H1 (cell line): Measurements from ENCODE around the gene IFT81.

Experiments used
- BACH1 ChIP-seq: IDR thresholded peaks from 2 replicates; pipeline ENCODE4 v1.6.1; 2012; ENCODE audit warnings: low read length, improper control_type of control experiment
- CBX8 ChIP-seq: fragments of 300-800, 300-1000 bp; sonication (generic); IDR thresholded peaks from 2 replicates; pipeline ENCODE4 v1.7.1; 2016; ENCODE audit warnings: low read depth, low read length, borderline replicate concordance
- CEBPB ChIP-seq: IDR thresholded peaks from 2 replicates; pipeline ENCODE4 v1.6.1; 2012; ENCODE audit warnings: low read depth, low read length
- EZH2 ChIP-seq: fragments of 200-600 bp; sonication (generic); IDR thresholded peaks from 2 replicates; pipeline ENCODE4 v1.7.1; 2012; ENCODE audit warnings: low read depth, mild to moderate bottlenecking, moderate library complexity, low read length, inconsistent platforms; ENCODE audit not compliant: severe bottlenecking
- POLR2A ChIP-seq, 2 experiments: IDR thresholded peaks; 1 replicate in 1 of 2; 2 replicates in 1 of 2; pipeline ENCODE4 v1.6.1; 2011; ENCODE audit warnings: low read depth in 2 of 2, low read length in 2 of 2, mild to moderate bottlenecking in 2 of 2; ENCODE audit errors: control extremely low read depth in 1 of 2
- POLR2AphosphoS5 ChIP-seq: IDR thresholded peaks from 2 replicates; pipeline ENCODE4 v1.6.1; 2011; ENCODE audit warnings: low read depth, low read length
- RAD21 ChIP-seq, 2 experiments: IDR thresholded peaks in 1 of 2; conservative IDR thresholded peaks in 1 of 2; 2 replicates each; pipeline ENCODE4 v1.6.1; 2011; ENCODE audit warnings: low read depth in 2 of 2, low read length in 2 of 2, improper control_type of control experiment in 1 of 2, inconsistent platforms in 1 of 2, mild to moderate bottlenecking in 1 of 2, moderate library complexity in 1 of 2
- RFX5 ChIP-seq: IDR thresholded peaks from 2 replicates; pipeline ENCODE4 v1.6.1; 2011; ENCODE audit warnings: low read depth, low read length, improper control_type of control experiment, borderline replicate concordance
- SAP30 ChIP-seq: fragments of 300-600 bp; sonication (generic); IDR thresholded peaks from 2 replicates; pipeline ENCODE4 v1.7.1; 2012; ENCODE audit warnings: low read length, moderate library complexity, mild to moderate bottlenecking, inconsistent platforms; ENCODE audit not compliant: insufficient read depth, insufficient replicate concordance
- TBP ChIP-seq: IDR thresholded peaks from 2 replicates; pipeline ENCODE4 v1.6.1; 2011; ENCODE audit warnings: low read depth, low read length, improper control_type of control experiment
- YY1 ChIP-seq: IDR thresholded peaks from 2 replicates; pipeline ENCODE4 v1.6.1; 2011; ENCODE audit warnings: low read depth, mild to moderate bottlenecking, low read length
- TF ChIP-seq, protein P1 (sequence below), 3 experiments: IDR thresholded peaks; 1 replicate in 2 of 3; 2 replicates in 1 of 3; pipeline versions ENCODE4 v1.5.1 to v1.6.1; 2011; ENCODE audit warnings: low read length in 3 of 3, mild to moderate bottlenecking in 3 of 3, inconsistent platforms in 2 of 3, low read depth in 1 of 3, moderate library complexity in 1 of 3; ENCODE audit not compliant: insufficient read depth in 1 of 3; ENCODE audit errors: control extremely low read depth in 1 of 3

DNA sequence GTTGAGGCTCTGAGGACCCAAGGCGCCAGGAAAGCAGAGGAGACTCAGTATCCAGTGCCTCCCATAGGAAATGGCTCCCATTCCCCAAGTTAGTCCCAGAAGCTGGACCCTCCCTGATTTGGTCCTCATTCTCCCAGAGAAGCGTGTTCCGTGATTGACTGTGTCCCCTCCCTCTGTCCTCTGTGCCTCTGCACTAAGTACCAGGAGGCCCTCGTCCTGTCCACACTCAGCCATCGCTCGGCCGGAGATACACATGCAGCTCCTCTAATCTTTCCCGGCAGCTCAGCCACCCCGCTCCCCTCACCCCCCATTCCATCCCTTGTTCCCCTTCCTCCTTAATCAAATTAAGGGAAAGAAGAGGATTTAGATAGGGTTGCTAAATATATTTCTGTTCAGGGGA, 128.6 kb downstream of the IFT81 start:
- TF ChIP-seq, protein P1, sequence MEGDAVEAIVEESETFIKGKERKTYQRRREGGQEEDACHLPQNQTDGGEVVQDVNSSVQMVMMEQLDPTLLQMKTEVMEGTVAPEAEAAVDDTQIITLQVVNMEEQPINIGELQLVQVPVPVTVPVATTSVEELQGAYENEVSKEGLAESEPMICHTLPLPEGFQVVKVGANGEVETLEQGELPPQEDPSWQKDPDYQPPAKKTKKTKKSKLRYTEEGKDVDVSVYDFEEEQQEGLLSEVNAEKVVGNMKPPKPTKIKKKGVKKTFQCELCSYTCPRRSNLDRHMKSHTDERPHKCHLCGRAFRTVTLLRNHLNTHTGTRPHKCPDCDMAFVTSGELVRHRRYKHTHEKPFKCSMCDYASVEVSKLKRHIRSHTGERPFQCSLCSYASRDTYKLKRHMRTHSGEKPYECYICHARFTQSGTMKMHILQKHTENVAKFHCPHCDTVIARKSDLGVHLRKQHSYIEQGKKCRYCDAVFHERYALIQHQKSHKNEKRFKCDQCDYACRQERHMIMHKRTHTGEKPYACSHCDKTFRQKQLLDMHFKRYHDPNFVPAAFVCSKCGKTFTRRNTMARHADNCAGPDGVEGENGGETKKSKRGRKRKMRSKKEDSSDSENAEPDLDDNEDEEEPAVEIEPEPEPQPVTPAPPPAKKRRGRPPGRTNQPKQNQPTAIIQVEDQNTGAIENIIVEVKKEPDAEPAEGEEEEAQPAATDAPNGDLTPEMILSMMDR (IDR thresholded peaks at IDR 0.05; ENCODE audit: control extremely low read depth in 1 of 3, insufficient read depth in 1 of 3, low read depth in 1 of 3, low read length in 3 of 3): no peak
- TF ChIP-seq SAP30 (no peak), CEBPB (no peak), POLR2AphosphoS5 (no peak), YY1 (no peak), RAD21 (IDR thresholded peaks at IDR 0.05 in 1 of 2, conservative IDR thresholded peaks at IDR 0.05 in 1 of 2; ENCODE audit: low read depth in 2 of 2, low read length in 2 of 2) (no peak), POLR2A (IDR thresholded peaks at IDR 0.05; ENCODE audit: control extremely low read depth in 1 of 2, low read depth in 2 of 2, low read length in 2 of 2) (no peak), RFX5 (no peak), BACH1 (no peak), TBP (no peak), EZH2 (no peak), CBX8 (no peak)
